Measurements from ENCODE around the gene CT45A2. TPM values are rescaled to one million over a fixed set of nuclear protein-coding genes. Genes with fewer than 3 reads are reported as not detected.
"Not testable (repeated sequence)": the region's sequence is repeated elsewhere in the genome, so short reads cannot be mapped to it uniquely, and the experiment has no call there.

CT45A2 gene, protein sequence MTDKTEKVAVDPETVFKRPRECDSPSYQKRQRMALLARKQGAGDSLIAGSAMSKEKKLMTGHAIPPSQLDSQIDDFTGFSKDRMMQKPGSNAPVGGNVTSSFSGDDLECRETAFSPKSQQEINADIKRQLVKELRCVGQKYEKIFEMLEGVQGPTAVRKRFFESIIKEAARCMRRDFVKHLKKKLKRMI
- total RNA-seq (2022) (not detected in 2 replicates), Bru-seq, nascent RNA (not detected), BruChase-seq, experiment 1, labeled RNA remaining after a 2-hour chase (not detected), BruChase-seq, experiment 2, labeled RNA remaining after a 6-hour chase (not detected)
- long read RNA-seq: 0 reads

DNA sequence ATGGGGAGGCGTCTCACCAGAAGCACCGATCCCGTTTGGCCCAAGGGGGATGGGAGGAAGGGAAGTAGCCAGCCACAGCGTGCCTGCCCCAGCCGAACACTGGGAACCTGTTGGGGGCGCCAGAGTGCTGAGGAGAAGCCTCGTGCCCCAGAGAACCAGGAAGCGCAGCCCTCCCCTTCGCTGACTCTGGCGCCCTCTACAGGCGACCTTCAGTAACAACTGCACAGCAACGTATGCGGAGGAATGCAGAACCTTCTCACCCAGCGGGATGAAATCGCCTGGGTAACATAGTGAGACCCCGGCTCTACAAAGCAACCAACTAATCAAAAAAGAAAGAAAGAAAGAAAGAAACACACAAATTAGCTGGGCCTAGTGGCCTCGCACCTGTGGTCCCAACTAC is at the start of gene CT45A2:
Gene CT45A2, minus strand, starts transcription at position 101 of the 400 bp plus-strand sequence. CDS start 3,747 bp downstream, outside the sequence.
- H3K27me3 ChIP-seq (replicated peaks; ENCODE audit: control insufficient read depth, insufficient read depth, low read length); H3K27ac Mint-ChIP-seq (ENCODE audit: unreplicated experiment); H3K36me3 Mint-ChIP-seq (ENCODE audit: insufficient read depth, unreplicated experiment); DNase-seq; H3K4me1 ChIP-seq; POLR2A ChIA-PET; intact Hi-C loops (cut with micrococcal nuclease; ENCODE audit: unreplicated experiment); H3K4me1 Mint-ChIP-seq (ENCODE audit: low read depth, unreplicated experiment); H3K27me3 Mint-ChIP-seq (ENCODE audit: insufficient read depth, unreplicated experiment); BruUV-seq (replicated peaks); H3K36me3 ChIP-seq (ENCODE audit: control insufficient read depth, insufficient read depth, low read length); H3K9me3 Mint-ChIP-seq (ENCODE audit: unreplicated experiment); H3K9me3 ChIP-seq; CTCF ChIA-PET; H3K4me3 Mint-ChIP-seq (ENCODE audit: unreplicated experiment); H3K4me3 ChIP-seq (ENCODE audit: low read depth, low read length): not testable (repeated sequence)

DNA sequence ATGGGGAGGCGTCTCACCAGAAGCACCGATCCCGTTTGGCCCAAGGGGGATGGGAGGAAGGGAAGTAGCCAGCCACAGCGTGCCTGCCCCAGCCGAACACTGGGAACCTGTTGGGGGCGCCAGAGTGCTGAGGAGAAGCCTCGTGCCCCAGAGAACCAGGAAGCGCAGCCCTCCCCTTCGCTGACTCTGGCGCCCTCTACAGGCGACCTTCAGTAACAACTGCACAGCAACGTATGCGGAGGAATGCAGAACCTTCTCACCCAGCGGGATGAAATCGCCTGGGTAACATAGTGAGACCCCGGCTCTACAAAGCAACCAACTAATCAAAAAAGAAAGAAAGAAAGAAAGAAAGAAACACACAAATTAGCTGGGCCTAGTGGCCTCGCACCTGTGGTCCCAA is 34.6 kb upstream of the CT45A2 start, which contains the start of gene CT45A8:
Gene CT45A8, minus strand, starts transcription at position 101 of the 400 bp plus-strand sequence. CDS start 3,755 bp downstream, outside the sequence.
- POLR2A ChIA-PET; H3K36me3 ChIP-seq (ENCODE audit: control insufficient read depth, insufficient read depth, low read length); intact Hi-C loops (cut with micrococcal nuclease; ENCODE audit: unreplicated experiment); H3K27ac Mint-ChIP-seq (ENCODE audit: unreplicated experiment); BruUV-seq (replicated peaks); H3K36me3 Mint-ChIP-seq (ENCODE audit: insufficient read depth, unreplicated experiment); H3K4me3 ChIP-seq (ENCODE audit: low read depth, low read length); H3K27me3 Mint-ChIP-seq (ENCODE audit: insufficient read depth, unreplicated experiment); CTCF ChIA-PET; H3K4me3 Mint-ChIP-seq (ENCODE audit: unreplicated experiment); H3K9me3 ChIP-seq; H3K9me3 Mint-ChIP-seq (ENCODE audit: unreplicated experiment); H3K27me3 ChIP-seq (replicated peaks; ENCODE audit: control insufficient read depth, insufficient read depth, low read length); H3K4me1 ChIP-seq; H3K4me1 Mint-ChIP-seq (ENCODE audit: low read depth, unreplicated experiment); DNase-seq: not testable (repeated sequence)

DNA sequence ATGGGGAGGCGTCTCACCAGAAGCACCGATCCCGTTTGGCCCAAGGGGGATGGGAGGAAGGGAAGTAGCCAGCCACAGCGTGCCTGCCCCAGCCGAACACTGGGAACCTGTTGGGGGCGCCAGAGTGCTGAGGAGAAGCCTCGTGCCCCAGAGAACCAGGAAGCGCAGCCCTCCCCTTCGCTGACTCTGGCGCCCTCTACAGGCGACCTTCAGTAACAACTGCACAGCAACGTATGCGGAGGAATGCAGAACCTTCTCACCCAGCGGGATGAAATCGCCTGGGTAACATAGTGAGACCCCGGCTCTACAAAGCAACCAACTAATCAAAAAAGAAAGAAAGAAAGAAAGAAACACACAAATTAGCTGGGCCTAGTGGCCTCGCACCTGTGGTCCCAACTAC is 17.4 kb upstream of the CT45A2 start, which contains the start of gene CT45A7:
Gene CT45A7, minus strand, starts transcription at position 101 of the 400 bp plus-strand sequence. CDS start 3,747 bp downstream, outside the sequence.
- H3K27ac Mint-ChIP-seq (ENCODE audit: unreplicated experiment): not testable (repeated sequence)

DNA sequence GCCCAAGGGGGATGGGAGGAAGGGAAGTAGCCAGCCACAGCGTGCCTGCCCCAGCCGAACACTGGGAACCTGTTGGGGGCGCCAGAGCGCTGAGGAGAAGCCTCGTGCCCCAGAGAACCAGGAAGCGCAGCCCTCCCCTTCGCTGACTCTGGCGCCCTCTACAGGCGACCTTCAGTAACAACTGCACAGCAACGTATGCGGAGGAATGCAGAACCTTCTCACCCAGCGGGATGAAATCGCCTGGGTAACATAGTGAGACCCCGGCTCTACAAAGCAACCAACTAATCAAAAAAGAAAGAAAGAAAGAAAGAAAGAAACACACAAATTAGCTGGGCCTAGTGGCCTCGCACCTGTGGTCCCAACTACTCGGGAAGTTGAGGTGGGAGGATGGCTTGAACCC is 17.1 kb downstream of the CT45A2 start, which contains the start of gene CT45A6:
Gene CT45A6, minus strand, starts transcription at position 101 of the 400 bp plus-strand sequence. CDS start 3,794 bp downstream, outside the sequence.
- H3K27me3 ChIP-seq (replicated peaks; ENCODE audit: control insufficient read depth, insufficient read depth, low read length); BruUV-seq (replicated peaks); H3K9me3 Mint-ChIP-seq (ENCODE audit: unreplicated experiment); H3K4me1 Mint-ChIP-seq (ENCODE audit: low read depth, unreplicated experiment); H3K36me3 ChIP-seq (ENCODE audit: control insufficient read depth, insufficient read depth, low read length); H3K4me3 Mint-ChIP-seq (ENCODE audit: unreplicated experiment); POLR2A ChIA-PET; H3K4me3 ChIP-seq (ENCODE audit: low read depth, low read length); intact Hi-C loops (cut with micrococcal nuclease; ENCODE audit: unreplicated experiment); H3K27me3 Mint-ChIP-seq (ENCODE audit: insufficient read depth, unreplicated experiment); CTCF ChIA-PET; H3K9me3 ChIP-seq; H3K4me1 ChIP-seq; H3K36me3 Mint-ChIP-seq (ENCODE audit: insufficient read depth, unreplicated experiment); DNase-seq; H3K27ac Mint-ChIP-seq (ENCODE audit: unreplicated experiment): not testable (repeated sequence)

More for the DNA sequence above, 17.4 kb upstream of the CT45A2 start, which contains the start of gene CT45A7:
- H3K4me3 Mint-ChIP-seq (ENCODE audit: unreplicated experiment); H3K36me3 Mint-ChIP-seq (ENCODE audit: insufficient read depth, unreplicated experiment); H3K9me3 ChIP-seq; H3K4me1 ChIP-seq; DNase-seq; H3K9me3 Mint-ChIP-seq (ENCODE audit: unreplicated experiment); H3K27me3 Mint-ChIP-seq (ENCODE audit: insufficient read depth, unreplicated experiment); H3K4me3 ChIP-seq (ENCODE audit: low read depth, low read length); CTCF ChIA-PET; POLR2A ChIA-PET; H3K36me3 ChIP-seq (ENCODE audit: control insufficient read depth, insufficient read depth, low read length); BruUV-seq (replicated peaks); H3K4me1 Mint-ChIP-seq (ENCODE audit: low read depth, unreplicated experiment); intact Hi-C loops (cut with micrococcal nuclease; ENCODE audit: unreplicated experiment); H3K27me3 ChIP-seq (replicated peaks; ENCODE audit: control insufficient read depth, insufficient read depth, low read length): not testable (repeated sequence)

DNA sequence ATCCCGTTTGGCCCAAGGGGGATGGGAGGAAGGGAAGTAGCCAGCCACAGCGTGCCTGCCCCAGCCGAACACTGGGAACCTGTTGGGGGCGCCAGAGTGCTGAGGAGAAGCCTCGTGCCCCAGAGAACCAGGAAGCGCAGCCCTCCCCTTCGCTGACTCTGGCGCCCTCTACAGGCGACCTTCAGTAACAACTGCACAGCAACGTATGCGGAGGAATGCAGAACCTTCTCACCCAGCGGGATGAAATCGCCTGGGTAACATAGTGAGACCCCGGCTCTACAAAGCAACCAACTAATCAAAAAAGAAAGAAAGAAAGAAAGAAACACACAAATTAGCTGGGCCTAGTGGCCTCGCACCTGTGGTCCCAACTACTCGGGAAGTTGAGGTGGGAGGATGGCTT is 34.4 kb downstream of the CT45A2 start, which contains the start of gene CT45A5:
Gene CT45A5, minus strand, starts transcription at position 101 of the 400 bp plus-strand sequence. CDS start 3,774 bp downstream, outside the sequence.
- H3K27me3 Mint-ChIP-seq (ENCODE audit: insufficient read depth, unreplicated experiment); POLR2A ChIA-PET; H3K36me3 ChIP-seq (ENCODE audit: control insufficient read depth, insufficient read depth, low read length); H3K27ac Mint-ChIP-seq (ENCODE audit: unreplicated experiment); H3K9me3 Mint-ChIP-seq (ENCODE audit: unreplicated experiment); BruUV-seq (replicated peaks); CTCF ChIA-PET; H3K36me3 Mint-ChIP-seq (ENCODE audit: insufficient read depth, unreplicated experiment); H3K9me3 ChIP-seq; intact Hi-C loops (cut with micrococcal nuclease; ENCODE audit: unreplicated experiment); H3K4me1 Mint-ChIP-seq (ENCODE audit: low read depth, unreplicated experiment); DNase-seq; H3K4me1 ChIP-seq; H3K4me3 Mint-ChIP-seq (ENCODE audit: unreplicated experiment); H3K27me3 ChIP-seq (replicated peaks; ENCODE audit: control insufficient read depth, insufficient read depth, low read length); H3K4me3 ChIP-seq (ENCODE audit: low read depth, low read length): not testable (repeated sequence)

DNA sequence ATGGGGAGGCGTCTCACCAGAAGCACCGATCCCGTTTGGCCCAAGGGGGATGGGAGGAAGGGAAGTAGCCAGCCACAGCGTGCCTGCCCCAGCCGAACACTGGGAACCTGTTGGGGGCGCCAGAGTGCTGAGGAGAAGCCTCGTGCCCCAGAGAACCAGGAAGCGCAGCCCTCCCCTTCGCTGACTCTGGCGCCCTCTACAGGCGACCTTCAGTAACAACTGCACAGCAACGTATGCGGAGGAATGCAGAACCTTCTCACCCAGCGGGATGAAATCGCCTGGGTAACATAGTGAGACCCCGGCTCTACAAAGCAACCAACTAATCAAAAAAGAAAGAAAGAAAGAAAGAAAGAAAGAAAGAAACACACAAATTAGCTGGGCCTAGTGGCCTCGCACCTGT is 51.7 kb downstream of the CT45A2 start, which contains the start of gene CT45A3:
Gene CT45A3, minus strand, starts transcription at position 101 of the 400 bp plus-strand sequence. CDS start 3,747 bp downstream, outside the sequence.
- H3K36me3 Mint-ChIP-seq (ENCODE audit: insufficient read depth, unreplicated experiment); H3K4me3 ChIP-seq (ENCODE audit: low read depth, low read length); intact Hi-C loops (cut with micrococcal nuclease; ENCODE audit: unreplicated experiment); H3K4me1 Mint-ChIP-seq (ENCODE audit: low read depth, unreplicated experiment); H3K27me3 ChIP-seq (replicated peaks; ENCODE audit: control insufficient read depth, insufficient read depth, low read length); H3K27me3 Mint-ChIP-seq (ENCODE audit: insufficient read depth, unreplicated experiment); POLR2A ChIA-PET; H3K9me3 Mint-ChIP-seq (ENCODE audit: unreplicated experiment); H3K27ac Mint-ChIP-seq (ENCODE audit: unreplicated experiment); H3K9me3 ChIP-seq; H3K4me1 ChIP-seq; DNase-seq; BruUV-seq (replicated peaks); H3K36me3 ChIP-seq (ENCODE audit: control insufficient read depth, insufficient read depth, low read length); CTCF ChIA-PET; H3K4me3 Mint-ChIP-seq (ENCODE audit: unreplicated experiment): not testable (repeated sequence)
